NCI-H82 treated with DMSO at 0.1 percent for 48 hours (cell line): ENCODE results near the gene UGT1A5.
"Not testable (repeated sequence)": the region's sequence is repeated elsewhere in the genome, so short reads cannot be mapped to it uniquely, and the experiment has no call there.

ENCODE experiments used
- DNase-seq: peaks from one replicate; lab custom pipeline; 2025; ENCODE audit not compliant: unreplicated experiment; lab: John Stamatoyannopoulos, UW

The UGT1A5 gene

DNA sequence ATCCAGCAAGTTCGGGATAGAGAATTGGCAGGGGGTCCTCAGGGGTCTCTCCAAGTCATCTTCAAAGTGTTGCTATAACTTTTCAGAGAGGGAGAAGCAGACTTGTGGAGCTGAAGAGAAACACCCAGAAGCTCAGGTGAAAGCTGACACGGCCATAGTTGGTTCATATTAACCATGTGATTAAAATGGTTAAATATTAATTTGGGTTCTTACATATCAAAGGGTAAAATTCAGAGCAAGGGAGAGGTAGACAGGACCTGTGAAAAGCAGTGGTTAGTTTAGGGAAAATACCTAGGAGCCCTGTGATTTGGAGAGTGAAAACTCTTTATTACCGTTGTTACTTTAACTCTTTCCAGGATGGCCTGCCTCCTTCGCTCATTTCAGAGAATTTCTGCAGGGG lies 20.1 kb upstream of the UGT1A5 start, which contains the start of gene UGT1A6:
UGT1A6 (plus strand) TSS at position 243 of the 400 bp plus-strand sequence; CDS start at position 358, 115 bp downstream.
- DNase-seq, result no peak

GRCh38 chr2:233693963-233694362 lies 18.7 kb upstream of the UGT1A5 start:
- no peak for DNase-seq

DNA sequence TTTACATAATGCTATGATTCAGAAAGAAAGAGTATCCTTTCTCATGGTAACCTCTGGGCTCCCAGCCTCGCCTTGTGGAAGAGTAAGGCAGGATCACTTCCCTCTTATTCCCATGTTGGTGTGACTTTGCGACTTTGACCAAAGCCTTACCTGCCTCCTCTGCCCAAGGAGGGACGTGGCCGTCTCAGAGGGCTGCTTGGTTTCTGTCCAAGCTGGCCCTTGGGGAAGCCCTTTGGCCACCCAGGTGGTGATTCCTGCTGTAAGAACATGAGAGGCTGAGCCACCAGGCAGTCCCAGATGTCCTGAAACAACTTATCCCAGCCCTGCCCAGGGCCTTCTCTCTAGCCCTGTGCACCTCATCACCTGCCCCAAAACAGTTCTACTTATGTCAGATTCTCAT lies 14.0 kb upstream of the UGT1A5 start:
- DNase-seq, result no peak

DNA sequence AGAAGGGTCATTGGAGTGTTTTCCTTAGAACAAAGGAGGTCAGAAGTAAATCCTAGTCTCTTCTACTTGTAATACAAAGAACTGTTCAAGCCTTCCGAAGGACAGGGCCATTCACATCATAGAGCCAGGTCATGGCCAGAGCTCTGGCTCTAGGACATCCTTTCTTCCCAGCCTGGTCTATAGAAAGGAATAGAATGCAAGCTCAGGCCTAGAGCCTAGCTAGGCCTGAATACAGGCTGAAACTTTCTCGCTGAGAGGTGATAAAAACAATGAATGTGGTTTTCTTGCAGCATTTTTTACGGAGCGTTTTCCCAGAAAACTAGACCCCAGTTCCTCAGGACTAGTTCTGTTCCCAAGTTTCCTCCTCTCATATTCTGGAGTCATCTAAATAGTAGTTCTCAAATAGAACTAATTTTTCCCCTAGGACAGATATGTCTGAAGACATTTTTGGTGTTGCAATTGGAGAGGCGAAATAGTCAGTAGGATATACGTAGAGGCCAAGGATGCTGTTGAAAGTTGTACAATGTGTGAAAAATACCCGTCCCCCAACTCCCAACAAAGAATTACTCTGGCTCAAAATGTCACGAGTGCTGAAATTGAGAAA lies 13.2 kb upstream of the UGT1A5 start:
- no peak for DNase-seq

GRCh38 chr2:233700028-233700635 lies 12.6 kb upstream of the UGT1A5 start:
- no peak for DNase-seq

- not testable (repeated sequence) for DNase-seq
Observed at GRCh38 chr2:233700842-233701241, 11.9 kb upstream of the UGT1A5 start.

DNA sequence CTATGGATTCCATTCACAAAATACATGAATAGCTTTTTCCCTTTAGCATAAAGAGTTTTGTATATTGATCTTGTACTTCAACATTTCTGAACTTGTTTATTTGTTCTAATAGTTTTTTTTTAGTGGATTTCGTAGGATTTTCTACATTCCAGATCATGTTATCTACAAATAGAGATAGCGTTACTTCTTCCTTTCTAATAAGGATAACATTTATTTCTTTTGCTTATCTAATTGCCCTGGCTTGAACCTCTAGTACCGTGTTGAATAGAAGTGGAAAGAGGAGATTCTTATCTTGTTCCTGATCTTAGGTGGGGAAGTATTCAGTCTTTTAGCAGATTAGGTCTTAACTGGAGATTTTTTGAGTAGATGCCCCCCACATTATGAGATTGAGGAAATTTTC lies 10.5 kb upstream of the UGT1A5 start:
- no peak for DNase-seq

DNA sequence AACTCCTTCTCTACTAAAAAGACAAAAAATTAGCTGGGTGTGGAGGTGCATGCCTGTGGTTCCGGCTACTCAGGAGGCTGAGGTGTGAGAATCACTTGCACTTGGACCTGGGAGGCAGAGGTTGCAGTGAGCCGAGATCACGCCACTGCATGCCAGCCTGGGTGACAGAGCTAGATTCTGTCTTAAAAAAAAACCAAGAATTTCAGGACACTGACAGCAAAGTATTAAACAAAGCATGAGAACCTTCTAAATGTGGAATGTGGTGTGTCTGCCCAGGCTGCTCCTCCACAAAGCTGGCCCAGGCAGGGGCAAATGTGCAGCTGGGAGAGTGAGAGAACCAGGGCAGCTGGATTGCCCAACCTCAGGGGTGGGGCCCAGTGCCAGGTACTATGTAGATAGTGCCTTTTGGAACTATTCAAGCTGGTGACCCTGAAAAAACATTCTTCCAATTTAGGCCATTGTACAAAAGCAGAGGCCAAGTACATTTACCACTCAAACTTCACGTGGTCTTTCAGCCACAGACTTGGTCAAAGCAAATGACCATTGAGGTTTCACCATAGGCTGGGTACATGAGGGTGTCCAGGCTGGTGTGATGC lies 6.7 kb upstream of the UGT1A5 start:
- DNase-seq, result no peak

DNA sequence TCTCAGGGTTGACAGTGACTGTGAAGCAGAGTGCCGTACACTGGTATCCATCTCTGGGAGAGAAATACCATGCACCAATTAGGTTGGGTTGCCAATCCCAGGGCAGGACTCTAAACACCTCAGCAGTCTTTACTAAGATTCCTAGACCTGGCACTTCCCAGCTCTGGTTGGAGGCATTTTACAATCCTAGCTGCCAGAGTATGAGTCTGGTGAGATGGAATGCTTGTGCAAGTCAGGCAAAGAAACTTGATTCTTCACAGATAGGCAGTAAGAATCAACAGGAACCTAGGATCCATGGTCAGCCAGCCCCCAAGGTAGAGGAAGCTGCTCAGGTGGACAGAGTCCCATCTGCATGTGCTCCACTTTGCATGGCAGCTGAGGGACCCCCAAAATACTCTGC lies 6.0 kb upstream of the UGT1A5 start:
- DNase-seq, result no peak

- no peak for DNase-seq
Observed at GRCh38 chr2:233707940-233708644, 4.6 kb upstream of the UGT1A5 start.

DNA sequence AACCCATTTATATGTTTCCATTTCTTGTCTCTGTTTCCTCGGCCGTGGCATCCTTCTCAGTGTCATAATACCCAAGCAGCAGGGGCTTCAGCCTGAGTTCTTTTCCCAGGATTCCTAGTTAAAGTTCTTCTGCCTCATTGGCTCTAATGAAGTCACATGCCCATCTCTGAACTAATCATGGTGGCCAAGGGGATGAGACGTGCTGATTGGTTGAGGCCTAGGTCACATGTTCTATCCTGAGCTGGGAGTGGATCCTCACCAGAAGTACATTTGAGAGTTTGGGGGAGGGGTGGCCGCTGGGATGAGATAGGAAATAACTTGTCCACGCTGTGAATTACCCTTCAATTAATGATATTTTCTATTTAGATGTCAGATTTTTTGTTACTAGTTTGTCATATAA lies 3.8 kb upstream of the UGT1A5 start:
- DNase-seq, result no peak

DNA sequence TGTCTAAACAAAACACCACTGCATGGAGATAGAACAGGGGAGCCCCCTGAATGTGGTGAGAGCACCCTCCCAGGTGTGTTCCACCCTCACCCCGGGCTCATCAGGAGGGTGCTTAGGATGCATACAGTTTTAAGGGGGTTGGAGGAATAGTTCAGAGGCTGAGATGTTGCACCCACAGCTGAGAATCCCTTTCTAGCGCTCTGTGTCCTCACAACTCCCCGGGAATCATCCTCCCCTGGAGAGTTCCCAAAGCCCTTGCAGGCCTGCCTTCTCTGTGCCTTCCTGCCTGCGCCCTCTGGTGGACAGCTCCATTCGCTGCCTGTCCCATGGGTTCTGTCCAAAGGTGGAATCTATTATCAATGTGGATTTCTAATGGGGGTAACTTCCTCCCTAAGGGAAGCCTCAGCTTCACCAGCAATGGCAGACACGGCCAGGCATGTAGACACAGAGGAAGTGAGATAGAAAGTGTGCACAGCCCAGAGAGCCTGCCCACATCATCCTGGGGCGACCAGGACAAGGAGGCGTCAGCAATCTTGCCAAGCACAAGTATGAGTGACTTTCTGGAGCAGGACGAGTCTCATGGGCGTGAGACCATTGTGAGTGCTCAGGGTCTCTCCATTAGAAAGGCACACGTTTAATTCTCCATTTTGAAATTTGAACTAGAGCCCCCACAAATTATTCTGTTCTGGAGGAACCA lies 1.2 kb upstream of the UGT1A5 start:
- DNase-seq, result peak; percentile 64

DNA sequence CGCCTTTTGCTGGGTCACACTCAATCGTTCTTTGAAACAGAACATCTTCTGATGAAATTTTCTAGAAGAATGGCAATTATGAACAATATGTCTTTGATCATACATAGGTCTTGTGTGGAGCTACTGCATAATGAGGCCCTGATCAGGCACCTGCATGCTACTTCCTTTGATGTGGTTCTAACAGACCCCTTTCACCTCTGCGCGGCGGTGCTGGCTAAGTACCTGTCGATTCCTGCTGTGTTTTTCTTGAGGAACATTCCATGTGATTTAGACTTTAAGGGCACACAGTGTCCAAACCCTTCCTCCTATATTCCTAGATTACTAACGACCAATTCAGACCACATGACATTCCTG lies 532 bp downstream of the UGT1A5 start:
- no peak for DNase-seq

- DNase-seq, result no peak
Observed at GRCh38 chr2:233714121-233714520, 1.4 kb downstream of the UGT1A5 start.

- DNase-seq, result no peak
Observed at GRCh38 chr2:233718552-233718951, 5.8 kb downstream of the UGT1A5 start, which contains the start of gene UGT1A4. UGT1A4 (plus strand) TSS chr2:233718736; CDS start chr2:233718821, 85 bp downstream.

GRCh38 chr2:233728723-233729301 lies 16.1 kb downstream of the UGT1A5 start, which contains the start of gene UGT1A3:
UGT1A3 (plus strand) TSS chr2:233729042; CDS start chr2:233729127, 85 bp downstream.
- no peak for DNase-seq

GRCh38 chr2:233736868-233737653 lies 24.4 kb downstream of the UGT1A5 start:
- DNase-seq, result not testable (repeated sequence)

- DNase-seq, result no peak
Observed at GRCh38 chr2:233740870-233741269, 28.2 kb downstream of the UGT1A5 start.

GRCh38 chr2:233743464-233744259 lies 31.0 kb downstream of the UGT1A5 start:
- no peak for DNase-seq
